ENCODE measurements around the gene EMC9. TPM values are rescaled to one million over a fixed set of nuclear protein-coding genes. Genes with fewer than 3 reads are reported as not detected.
A peak's percentile ranks its signal among the peaks of the same experiment; 100 is the strongest.

The EMC9 gene
- 10 to 100 TPM in 3 of 4 donors, 1 to 10 TPM in 1; 8.8 to 14.4 (median 12.2) TPM for total RNA-seq

- Histone ChIP-seq H3K27ac (replicated peaks in 1 of 4) (peak within 1 kb of the TSS; percentile 90 to 94 (median 92)), H3K36me3 (peaks cover 10 to 35% (median 28%) of the 10 kb centered on the region in 4 donors), H3K4me3 (peak within 1 kb of the TSS; percentile 70 to 81 (median 74)), H3K9me3 (no peaks in the 10 kb centered on the region), H3K27me3 (no peaks in the 10 kb centered on the region), H3K4me1 (peaks cover 48 to 73% (median 66%) of the 10 kb centered on the region in 4 donors)
- intact Hi-C loops (cut with DNase I), result loop anchor here (10.0 kb wide), 1 partner anchor 294 kb away; no protein-coding TSS in a partner anchor
- DNase-seq (ENCODE audit: extremely low spot score), result peak; percentile 100
- WGBS, result 0% methylated on average over 4 of the region's 65 CpGs
- TF ChIP-seq POLR2A (IDR thresholded peaks at IDR 0.05; ENCODE audit: low read depth), result peak; percentile 74
- TF ChIP-seq EP300 (IDR thresholded peaks at IDR 0.05), result no peak
- peak; percentile 89 to 94 for TF ChIP-seq POLR2AphosphoS5 (IDR thresholded peaks at IDR 0.05)
- TF ChIP-seq CTCF (IDR thresholded peaks at IDR 0.05), result peak; percentile 40 to 64 (median 64)
Observed at GRCh38 chr14:24141097-24141880, at the start of gene EMC9. Gene EMC9 (minus strand): TSS chr14:24141591. CDS start chr14:24141304, 287 bp downstream.

- 93% methylated on average over 10 of the region's 10 CpGs for WGBS
Observed at GRCh38 chr14:24190416-24190815, 49.0 kb upstream of the EMC9 start.

GRCh38 chr14:24189460-24189859, 48.1 kb upstream of the EMC9 start:
- Histone ChIP-seq H3K36me3 (peaks cover 40 to 65% (median 58%) of the 10 kb centered on the region in 4 donors), H3K27ac (replicated peaks in 1 of 4) (peak overlapping the region in 3 of 4 donors; percentile 35 to 89 (median 70)), H3K4me1 (peaks cover 22 to 51% (median 40%) of the 10 kb centered on the region in 4 donors), H3K9me3 (no peaks in the 10 kb centered on the region), H3K4me3 (no peak overlapping the region), H3K27me3 (no peaks in the 10 kb centered on the region)
- 92% methylated on average over 9 of the region's 9 CpGs for WGBS
- no peak for DNase-seq (ENCODE audit: extremely low spot score)
- TF ChIP-seq POLR2A (IDR thresholded peaks at IDR 0.05; ENCODE audit: low read depth) (no peak), EP300 (IDR thresholded peaks at IDR 0.05) (no peak), CTCF (IDR thresholded peaks at IDR 0.05) (no peak)
- intact Hi-C loops (cut with DNase I), result no loop called here

More at GRCh38 chr14:24190416-24190815, 49.0 kb upstream of the EMC9 start:
- Histone ChIP-seq H3K27me3 (no peaks in the 10 kb centered on the region), H3K9me3 (no peaks in the 10 kb centered on the region), H3K36me3 (peaks cover 32 to 56% (median 48%) of the 10 kb centered on the region in 4 donors), H3K27ac (replicated peaks in 1 of 4) (no peak overlapping the region), H3K4me3 (no peak overlapping the region), H3K4me1 (peaks cover 27 to 58% (median 46%) of the 10 kb centered on the region in 4 donors)
- TF ChIP-seq EP300 (IDR thresholded peaks at IDR 0.05) (no peak), POLR2AphosphoS5 (IDR thresholded peaks at IDR 0.05) (no peak), POLR2A (IDR thresholded peaks at IDR 0.05; ENCODE audit: low read depth) (no peak), CTCF (IDR thresholded peaks at IDR 0.05) (no peak)
- intact Hi-C loops (cut with DNase I), result no loop called here
- no peak for DNase-seq (ENCODE audit: extremely low spot score)

GRCh38 chr14:24189059-24189375, 47.6 kb upstream of the EMC9 start:
- Histone ChIP-seq H3K4me1 (peaks cover 18 to 47% (median 35%) of the 10 kb centered on the region in 4 donors), H3K36me3 (peaks cover 45 to 70% (median 62%) of the 10 kb centered on the region in 4 donors), H3K4me3 (peak overlapping the region; percentile 66 to 84 (median 70)), H3K9me3 (no peaks in the 10 kb centered on the region), H3K27ac (replicated peaks in 1 of 4) (peak overlapping the region; percentile 35 to 89 (median 58)), H3K27me3 (no peaks in the 10 kb centered on the region)
- TF ChIP-seq POLR2A (IDR thresholded peaks at IDR 0.05; ENCODE audit: low read depth) (no peak), EP300 (IDR thresholded peaks at IDR 0.05) (no peak), POLR2AphosphoS5 (IDR thresholded peaks at IDR 0.05) (no peak), CTCF (IDR thresholded peaks at IDR 0.05) (no peak)
- intact Hi-C loops (cut with DNase I), result no loop called here
- WGBS, result 8% methylated on average over 3 of the region's 3 CpGs
- DNase-seq (ENCODE audit: extremely low spot score), result no peak
